Heart left ventricle (tissue), 13 donors: ENCODE results near the gene OXNAD1.

Source experiments
- CTCF ChIP-seq, 12 donors: fragments of 200-600 bp; sonication (generic) in 4 of 12; IDR thresholded peaks; one replicate each; pipeline versions ENCODE4 v1.5.0 to v1.8.0; 2018 to 2022; ENCODE audit warnings: antibody characterized with exemption in 12 of 12, mild to moderate bottlenecking in 5 of 12
- POLR2A ChIP-seq, 2 donors: fragments of 450-650 bp; IDR thresholded peaks; one replicate each; pipeline ENCODE4 v1.6.1; 2017; ENCODE audit warnings: antibody characterized with exemption in 2 of 2, mild to moderate bottlenecking in 2 of 2, moderate library complexity in 2 of 2
- donor health status: ischemic (EF 13 %, LVEDD 7.1; RV severe dilation, severe dysfunction).
- donor health status: DM: no; HTN: yes; CAD: no.
- donor health status: DM: no; HTN: no; CAD: no.
- donor health status: ischemic (EF 25% LVEDD 6.9; RV normal size, moderate dysfunction).
- donor health status: ischemic (EF 25% LVEDD 5.7; RV mildly dilated, moderate dysfunction).
- donor health status: ischemic (EF 35%, LVEDD 5.7; RV mildly dilated, moderate dysfunction).
- donor health status: nonischemic (EF 11% LVEDD 7.7; RV severe dilation, severe dysfunction).
- donor health status: DM: yes; HTN: yes; CAD: no.
- donor health status: PGD.
- donor health status: ischemic (EF 29% LVEDD 5.4; RV normal size, mild dysfunction).
- donor health status: nonischemic (EF 23%, LVEDD 6.1; RV moderate dilation, normal function).

DNA sequence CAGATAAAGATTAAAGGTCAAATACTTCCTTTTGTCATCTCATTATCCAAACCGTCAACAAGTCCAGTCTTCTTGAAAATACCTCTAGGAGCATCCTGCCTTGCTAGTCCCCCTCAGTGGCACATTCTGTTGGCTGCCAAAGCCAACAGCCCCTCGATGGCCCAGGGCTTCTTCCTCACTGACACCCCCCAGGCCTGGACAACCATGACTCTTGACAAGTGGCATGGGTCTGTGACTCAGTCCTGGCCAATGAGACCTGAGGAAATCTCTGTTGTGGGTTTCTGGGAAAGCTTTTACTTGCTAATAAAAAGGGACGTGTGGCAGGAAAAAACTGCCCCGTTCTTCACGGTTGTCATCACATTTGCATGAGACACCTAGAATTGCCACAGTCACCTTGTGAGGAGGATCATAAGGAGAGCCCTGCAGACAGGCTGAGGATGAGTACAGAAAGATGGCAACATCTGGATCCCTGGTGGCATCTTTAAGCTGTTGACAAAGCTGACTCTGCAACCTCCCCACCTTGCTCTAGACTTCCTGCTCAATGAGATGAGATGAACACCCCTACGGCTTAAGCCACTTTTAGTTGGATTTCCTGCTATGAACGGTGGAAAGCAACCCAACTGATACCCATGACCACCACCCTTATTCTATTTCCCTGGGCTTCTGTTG lies 81.5 kb downstream of the OXNAD1 start:
- no peak for TF ChIP-seq CTCF (IDR thresholded peaks at IDR 0.05)
- TF ChIP-seq POLR2A (IDR thresholded peaks at IDR 0.05), result no peak
